K562 (cell line): ENCODE data around the gene SLTM. TPM values are rescaled to one million over a fixed set of nuclear protein-coding genes. Genes with fewer than 3 reads are reported as not detected.

Experiments
- ARNT ChIP-seq, 2 experiments: fragments of 450-650 bp; IDR thresholded peaks; 2 replicates each; pipeline ENCODE4 v1.6.1; 2016; ENCODE audit warnings: mild to moderate bottlenecking in 1 of 2
- FOXP1 ChIP-seq: sonication (generic); formaldehyde crosslinking; IDR thresholded peaks from 2 replicates; pipeline ENCODE4 v1.8.0; 2022; ENCODE audit warnings: mild to moderate bottlenecking, missing genetic modification reagents
- HMGN3 ChIP-seq: IDR thresholded peaks from 2 replicates; pipeline ENCODE4 v1.6.1; 2011; ENCODE audit warnings: borderline replicate concordance, low read depth, mild to moderate bottlenecking, mixed read lengths, low read length; ENCODE audit not compliant: insufficient read length; ENCODE audit errors: extremely low read depth
- ILK ChIP-seq: fragments of 450-650 bp; IDR thresholded peaks from 2 replicates; pipeline ENCODE4 v1.6.1; 2016; ENCODE audit warnings: missing genetic modification characterization, low read depth, mild to moderate bottlenecking, missing compliant biosample characterization, moderate library complexity, borderline replicate concordance
- IRF2 ChIP-seq: sonication (generic); formaldehyde crosslinking; IDR thresholded peaks from 2 replicates; pipeline ENCODE4 v1.8.1; 2022; ENCODE audit warnings: mild to moderate bottlenecking, missing genetic modification reagents
- POLR2AphosphoS5 ChIP-seq: IDR thresholded peaks from 2 replicates; pipeline ENCODE4 v1.6.1; 2011; ENCODE audit warnings: mild to moderate bottlenecking, low read depth, low read length, moderate library complexity; ENCODE audit not compliant: control insufficient read depth, insufficient read depth
- SAFB ChIP-seq: fragments of 200-400 bp; formaldehyde crosslinking; IDR thresholded peaks from 2 replicates; pipeline ENCODE4 v1.6.1; 2017; ENCODE audit warnings: low read depth, low read length, borderline replicate concordance
- ZNF184 ChIP-seq: sonication (generic); formaldehyde crosslinking; IDR thresholded peaks from 2 replicates; pipeline ENCODE4 v1.5.0; 2020; ENCODE audit warnings: missing genetic modification reagents
- polyA plus RNA-seq, 8 experiments: library from polyadenylated mRNA; depleted of rRNA in 4 of 8; stranded (reverse) in 5 of 8; unstranded in 3 of 8; fragments of >200 nt; fragmentation: Nextera tagmentation in 2 of 8; fragmentation: Illumina TruSeq in 1 of 8; extraction: Ambion mirVana in 2 of 8; extraction: Trizol in 1 of 8; gene quantifications; 2 replicates each; pipeline versions ENCODE4 v1.2.1 to v1.2.3, GENCODE V29; 2011 to 2014; ENCODE audit warnings: inconsistent platforms in 1 of 8, missing spikeins in 1 of 8
- total RNA-seq, 7 experiments: library from RNA; depleted of rRNA in 6 of 7; stranded (reverse); fragments of >200 nt in 6 of 7; fragmentation: Illumina TruSeq in 2 of 7; extraction: Trizol in 2 of 7; gene quantifications; 2 replicates each; pipeline versions ENCODE4 v1.2.1 to v1.2.3, GENCODE V29; 2011 to 2021; ENCODE audit warnings: low replicate concordance in 1 of 7
- TF ChIP-seq, protein P1 (sequence below): sonication (generic); formaldehyde crosslinking; IDR thresholded peaks from 2 replicates; pipeline ENCODE4 v1.8.0; 2022; ENCODE audit warnings: mild to moderate bottlenecking, missing genetic modification reagents
- TF ChIP-seq, protein P2 (sequence below), 2 experiments: fragments of 450-650 bp; IDR thresholded peaks; 2 replicates each; pipeline ENCODE4 v1.6.1; 2016
- TF ChIP-seq, protein P3 (sequence below): IDR thresholded peaks from 2 replicates; pipeline ENCODE4 v1.6.1; 2011; ENCODE audit warnings: borderline replicate concordance, low read depth, mild to moderate bottlenecking, moderate library complexity, low read length; ENCODE audit not compliant: insufficient read depth, poor library complexity, severe bottlenecking

Gene SLTM
- total and polyA plus RNA-seq, 9 of the 15 experiments (the other 6 are each of a cell fraction or from before 2014, with no cell fraction given) = 39.5 to 163 (median 102) TPM

DNA sequence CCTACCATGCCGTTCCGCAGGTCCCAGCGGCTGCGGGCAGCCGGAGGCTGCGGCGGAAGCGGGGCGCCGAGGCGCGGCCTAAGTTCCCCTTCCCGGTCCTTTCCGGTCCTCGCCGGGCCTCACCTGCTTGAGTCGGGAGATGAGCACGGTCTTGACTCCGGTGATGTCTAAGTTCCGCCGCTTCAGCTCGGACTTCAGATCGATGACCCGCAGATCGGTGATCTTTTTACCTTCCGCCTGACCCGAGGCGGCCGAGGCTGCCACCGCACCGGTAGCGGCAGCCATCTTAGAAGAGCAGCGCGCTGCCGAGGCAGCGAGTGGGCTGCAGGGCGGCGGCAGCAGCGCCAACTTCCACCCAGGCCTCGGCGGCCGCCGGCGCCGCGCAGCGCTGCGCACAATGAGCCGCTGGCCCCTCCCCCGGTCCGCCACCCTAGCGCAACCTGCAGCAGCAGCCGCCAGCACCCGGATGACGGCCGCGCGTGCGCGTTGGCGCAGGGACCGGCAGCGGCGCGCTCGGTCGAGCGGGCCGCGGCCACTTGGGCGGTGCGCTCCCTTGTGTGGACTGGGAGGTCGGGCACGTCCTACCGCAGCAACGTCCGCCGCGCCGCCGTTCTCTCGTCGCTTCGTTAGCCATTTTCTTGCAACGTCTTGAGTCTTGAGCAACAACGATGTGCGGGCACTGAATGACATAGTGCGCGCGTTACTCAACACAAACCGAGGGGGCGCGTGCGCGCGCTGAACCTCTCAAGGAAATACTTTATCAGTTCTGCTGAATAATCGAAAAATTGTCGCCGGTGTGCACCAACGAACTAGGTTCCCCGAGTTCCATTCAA, at the start of gene SLTM (continued):
- TF ChIP-seq, protein P1, sequence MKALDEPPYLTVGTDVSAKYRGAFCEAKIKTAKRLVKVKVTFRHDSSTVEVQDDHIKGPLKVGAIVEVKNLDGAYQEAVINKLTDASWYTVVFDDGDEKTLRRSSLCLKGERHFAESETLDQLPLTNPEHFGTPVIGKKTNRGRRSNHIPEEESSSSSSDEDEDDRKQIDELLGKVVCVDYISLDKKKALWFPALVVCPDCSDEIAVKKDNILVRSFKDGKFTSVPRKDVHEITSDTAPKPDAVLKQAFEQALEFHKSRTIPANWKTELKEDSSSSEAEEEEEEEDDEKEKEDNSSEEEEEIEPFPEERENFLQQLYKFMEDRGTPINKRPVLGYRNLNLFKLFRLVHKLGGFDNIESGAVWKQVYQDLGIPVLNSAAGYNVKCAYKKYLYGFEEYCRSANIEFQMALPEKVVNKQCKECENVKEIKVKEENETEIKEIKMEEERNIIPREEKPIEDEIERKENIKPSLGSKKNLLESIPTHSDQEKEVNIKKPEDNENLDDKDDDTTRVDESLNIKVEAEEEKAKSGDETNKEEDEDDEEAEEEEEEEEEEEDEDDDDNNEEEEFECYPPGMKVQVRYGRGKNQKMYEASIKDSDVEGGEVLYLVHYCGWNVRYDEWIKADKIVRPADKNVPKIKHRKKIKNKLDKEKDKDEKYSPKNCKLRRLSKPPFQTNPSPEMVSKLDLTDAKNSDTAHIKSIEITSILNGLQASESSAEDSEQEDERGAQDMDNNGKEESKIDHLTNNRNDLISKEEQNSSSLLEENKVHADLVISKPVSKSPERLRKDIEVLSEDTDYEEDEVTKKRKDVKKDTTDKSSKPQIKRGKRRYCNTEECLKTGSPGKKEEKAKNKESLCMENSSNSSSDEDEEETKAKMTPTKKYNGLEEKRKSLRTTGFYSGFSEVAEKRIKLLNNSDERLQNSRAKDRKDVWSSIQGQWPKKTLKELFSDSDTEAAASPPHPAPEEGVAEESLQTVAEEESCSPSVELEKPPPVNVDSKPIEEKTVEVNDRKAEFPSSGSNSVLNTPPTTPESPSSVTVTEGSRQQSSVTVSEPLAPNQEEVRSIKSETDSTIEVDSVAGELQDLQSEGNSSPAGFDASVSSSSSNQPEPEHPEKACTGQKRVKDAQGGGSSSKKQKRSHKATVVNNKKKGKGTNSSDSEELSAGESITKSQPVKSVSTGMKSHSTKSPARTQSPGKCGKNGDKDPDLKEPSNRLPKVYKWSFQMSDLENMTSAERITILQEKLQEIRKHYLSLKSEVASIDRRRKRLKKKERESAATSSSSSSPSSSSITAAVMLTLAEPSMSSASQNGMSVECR (CRISPR knock-in tag) = peak; percentile 75; the same call in 1 of the 2 replicates
- TF ChIP-seq SAFB = no peak
- TF ChIP-seq, protein P2, sequence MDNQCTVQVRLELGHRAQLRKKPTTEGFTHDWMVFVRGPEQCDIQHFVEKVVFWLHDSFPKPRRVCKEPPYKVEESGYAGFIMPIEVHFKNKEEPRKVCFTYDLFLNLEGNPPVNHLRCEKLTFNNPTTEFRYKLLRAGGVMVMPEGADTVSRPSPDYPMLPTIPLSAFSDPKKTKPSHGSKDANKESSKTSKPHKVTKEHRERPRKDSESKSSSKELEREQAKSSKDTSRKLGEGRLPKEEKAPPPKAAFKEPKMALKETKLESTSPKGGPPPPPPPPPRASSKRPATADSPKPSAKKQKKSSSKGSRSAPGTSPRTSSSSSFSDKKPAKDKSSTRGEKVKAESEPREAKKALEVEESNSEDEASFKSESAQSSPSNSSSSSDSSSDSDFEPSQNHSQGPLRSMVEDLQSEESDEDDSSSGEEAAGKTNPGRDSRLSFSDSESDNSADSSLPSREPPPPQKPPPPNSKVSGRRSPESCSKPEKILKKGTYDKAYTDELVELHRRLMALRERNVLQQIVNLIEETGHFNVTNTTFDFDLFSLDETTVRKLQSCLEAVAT (IDR thresholded peaks at IDR 0.05) = peak; percentile 85 to 93
- TF ChIP-seq ZNF184 (CRISPR knock-in tag) = no peak
- TF ChIP-seq FOXP1 (CRISPR knock-in tag) = peak; percentile 87
- TF ChIP-seq IRF2 (CRISPR knock-in tag) = 0 out of 2 replicates have a peak, but pooled peaks have one; percentile 40
- peak; percentile 91 for TF ChIP-seq POLR2AphosphoS5
- no peak for TF ChIP-seq ILK (tag)
- TF ChIP-seq, protein P3, sequence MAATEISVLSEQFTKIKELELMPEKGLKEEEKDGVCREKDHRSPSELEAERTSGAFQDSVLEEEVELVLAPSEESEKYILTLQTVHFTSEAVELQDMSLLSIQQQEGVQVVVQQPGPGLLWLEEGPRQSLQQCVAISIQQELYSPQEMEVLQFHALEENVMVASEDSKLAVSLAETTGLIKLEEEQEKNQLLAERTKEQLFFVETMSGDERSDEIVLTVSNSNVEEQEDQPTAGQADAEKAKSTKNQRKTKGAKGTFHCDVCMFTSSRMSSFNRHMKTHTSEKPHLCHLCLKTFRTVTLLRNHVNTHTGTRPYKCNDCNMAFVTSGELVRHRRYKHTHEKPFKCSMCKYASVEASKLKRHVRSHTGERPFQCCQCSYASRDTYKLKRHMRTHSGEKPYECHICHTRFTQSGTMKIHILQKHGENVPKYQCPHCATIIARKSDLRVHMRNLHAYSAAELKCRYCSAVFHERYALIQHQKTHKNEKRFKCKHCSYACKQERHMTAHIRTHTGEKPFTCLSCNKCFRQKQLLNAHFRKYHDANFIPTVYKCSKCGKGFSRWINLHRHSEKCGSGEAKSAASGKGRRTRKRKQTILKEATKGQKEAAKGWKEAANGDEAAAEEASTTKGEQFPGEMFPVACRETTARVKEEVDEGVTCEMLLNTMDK = no peak
- TF ChIP-seq HMGN3 = peak; percentile 93
- TF ChIP-seq ARNT (IDR thresholded peaks at IDR 0.05) = no peak
